Osteoblast (primary cell): ENCODE results near the gene AADACL3. TPM values are rescaled to one million over a fixed set of nuclear protein-coding genes. Genes with fewer than 3 reads are reported as not detected.
A peak's percentile ranks its signal among the peaks of the same experiment; 100 is the strongest.

Source experiments
- DNase-seq: peaks from one replicate; pipeline ENCODE4 v3.0.0; 2011; ENCODE audit warnings: low spot score, mixed read lengths; ENCODE audit not compliant: insufficient read length; ENCODE audit errors: missing footprints
- H2AFZ ChIP-seq: 2 replicates; pipeline ENCODE4 v1.6.0; 2011; ENCODE audit warnings: mild to moderate bottlenecking, low read length
- H3K27ac ChIP-seq: 2 replicates; pipeline ENCODE4 v1.5.1; 2011; ENCODE audit warnings: mild to moderate bottlenecking, low read depth, low read length, moderate library complexity
- H3K27me3 ChIP-seq: 2 replicates; pipeline ENCODE4 v1.6.0; 2012; ENCODE audit warnings: mild to moderate bottlenecking, control low read depth, inconsistent platforms, low read length, moderate library complexity; ENCODE audit not compliant: insufficient read depth
- H3K36me3 ChIP-seq: 2 replicates; pipeline ENCODE4 v1.5.1; 2011; ENCODE audit warnings: mild to moderate bottlenecking, low read length, control low read depth, moderate library complexity; ENCODE audit not compliant: insufficient read depth
- H3K4me1 ChIP-seq: 2 replicates; pipeline ENCODE4 v1.5.1; 2011; ENCODE audit warnings: mild to moderate bottlenecking, low read length, control low read depth, moderate library complexity; ENCODE audit not compliant: insufficient read depth
- H3K4me2 ChIP-seq: 2 replicates; pipeline ENCODE4 v1.6.0; 2011; ENCODE audit warnings: mild to moderate bottlenecking, low read length; ENCODE audit not compliant: insufficient read depth
- H3K4me3 ChIP-seq: fragments of 200-600 bp; sonication (generic); 3 replicates; pipeline ENCODE4 v1.5.1; 2012; ENCODE audit warnings: mild to moderate bottlenecking, low read length, inconsistent platforms; ENCODE audit not compliant: insufficient read depth
- H3K79me2 ChIP-seq: 2 replicates; pipeline ENCODE4 v1.6.0; 2012; ENCODE audit warnings: mild to moderate bottlenecking, low read length, control low read depth, inconsistent platforms; ENCODE audit not compliant: insufficient read depth
- H3K9me3 ChIP-seq: 2 replicates; pipeline ENCODE4 v1.5.1; 2011; ENCODE audit warnings: low read depth, low read length, control low read depth
- H4K20me1 ChIP-seq: 2 replicates; pipeline ENCODE4 v1.6.0; 2012; ENCODE audit warnings: mild to moderate bottlenecking, low read length, control low read depth; ENCODE audit not compliant: insufficient read depth
- total RNA-seq: library from RNA; depleted of rRNA; stranded (reverse); fragments of >200 nt; gene quantifications from 2 replicates; pipeline ENCODE4 v1.2.3, GENCODE V29; 2012
- TF ChIP-seq, protein P1 (sequence below): IDR thresholded peaks from 2 replicates; pipeline ENCODE4 v1.5.1; 2011; ENCODE audit warnings: mild to moderate bottlenecking, low read depth, low read length, moderate library complexity; ENCODE audit errors: extremely low read depth

Gene AADACL3
- total RNA-seq, 1 donor = not detected

- Histone ChIP-seq H2AFZ (no peak overlapping the region), H3K4me1 (no peaks in the 10 kb centered on the region), H4K20me1 (no peaks in the 10 kb centered on the region), H3K27ac (peak overlapping the region; percentile 17), H3K9me3 (no peaks in the 10 kb centered on the region), H3K79me2 (no peaks in the 10 kb centered on the region), H3K36me3 (no peaks in the 10 kb centered on the region), H3K27me3 (no peaks in the 10 kb centered on the region), H3K4me3 (no peak overlapping the region), H3K4me2 (no peak overlapping the region)
- TF ChIP-seq, protein P1, sequence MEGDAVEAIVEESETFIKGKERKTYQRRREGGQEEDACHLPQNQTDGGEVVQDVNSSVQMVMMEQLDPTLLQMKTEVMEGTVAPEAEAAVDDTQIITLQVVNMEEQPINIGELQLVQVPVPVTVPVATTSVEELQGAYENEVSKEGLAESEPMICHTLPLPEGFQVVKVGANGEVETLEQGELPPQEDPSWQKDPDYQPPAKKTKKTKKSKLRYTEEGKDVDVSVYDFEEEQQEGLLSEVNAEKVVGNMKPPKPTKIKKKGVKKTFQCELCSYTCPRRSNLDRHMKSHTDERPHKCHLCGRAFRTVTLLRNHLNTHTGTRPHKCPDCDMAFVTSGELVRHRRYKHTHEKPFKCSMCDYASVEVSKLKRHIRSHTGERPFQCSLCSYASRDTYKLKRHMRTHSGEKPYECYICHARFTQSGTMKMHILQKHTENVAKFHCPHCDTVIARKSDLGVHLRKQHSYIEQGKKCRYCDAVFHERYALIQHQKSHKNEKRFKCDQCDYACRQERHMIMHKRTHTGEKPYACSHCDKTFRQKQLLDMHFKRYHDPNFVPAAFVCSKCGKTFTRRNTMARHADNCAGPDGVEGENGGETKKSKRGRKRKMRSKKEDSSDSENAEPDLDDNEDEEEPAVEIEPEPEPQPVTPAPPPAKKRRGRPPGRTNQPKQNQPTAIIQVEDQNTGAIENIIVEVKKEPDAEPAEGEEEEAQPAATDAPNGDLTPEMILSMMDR = no peak
- no peak for DNase-seq
Observed at GRCh38 chr1:12697397-12697796, 18.5 kb upstream of the AADACL3 start.

DNA sequence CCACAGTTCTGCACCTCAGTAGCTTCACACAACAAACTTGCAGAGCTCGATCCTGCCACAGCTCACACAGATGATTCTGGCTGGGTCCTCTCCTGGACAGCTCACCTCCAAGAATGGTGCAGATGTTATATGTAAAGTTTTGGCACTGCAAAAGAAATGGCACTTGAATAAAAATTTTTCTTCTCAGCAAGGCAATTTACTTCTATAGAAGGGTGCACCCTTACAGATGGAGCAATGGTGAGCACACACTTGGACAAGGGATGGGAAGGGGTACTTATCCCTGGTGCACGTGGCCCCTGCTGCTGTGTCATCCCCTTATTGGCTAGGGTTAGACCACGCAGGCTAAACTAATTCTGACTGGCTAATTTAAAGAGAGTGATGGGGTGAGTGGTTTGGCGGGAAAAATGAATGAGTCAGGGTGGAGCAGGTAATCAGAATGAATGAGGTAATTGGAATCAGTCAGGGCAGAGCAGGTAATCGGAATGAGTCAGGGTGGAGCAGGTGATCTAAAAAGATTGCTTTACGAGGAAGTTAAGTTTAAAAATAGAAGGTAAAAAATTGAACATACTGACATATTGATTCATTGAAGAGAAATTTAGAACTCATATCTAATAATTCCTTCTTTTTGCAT lies 12.0 kb upstream of the AADACL3 start:
- Histone ChIP-seq H3K79me2 (no peaks in the 10 kb centered on the region), H3K27ac (no peak overlapping the region), H3K9me3 (no peaks in the 10 kb centered on the region), H3K4me3 (no peak overlapping the region), H3K4me2 (no peak overlapping the region), H2AFZ (no peak overlapping the region), H3K36me3 (no peaks in the 10 kb centered on the region), H3K27me3 (no peaks in the 10 kb centered on the region), H3K4me1 (no peaks in the 10 kb centered on the region), H4K20me1 (no peaks in the 10 kb centered on the region)
- no peak for DNase-seq
- TF ChIP-seq, protein P1 = no peak

- Histone ChIP-seq H3K27ac (no peak overlapping the region), H2AFZ (no peak overlapping the region), H3K79me2 (no peaks in the 10 kb centered on the region), H3K36me3 (no peaks in the 10 kb centered on the region), H3K4me3 (no peak overlapping the region), H3K4me1 (no peaks in the 10 kb centered on the region), H3K4me2 (no peak overlapping the region), H3K27me3 (no peaks in the 10 kb centered on the region), H4K20me1 (no peaks in the 10 kb centered on the region), H3K9me3 (no peaks in the 10 kb centered on the region)
- DNase-seq = no peak
- TF ChIP-seq, protein P1 = no peak
Observed at GRCh38 chr1:12706061-12706460, 9.8 kb upstream of the AADACL3 start.

DNA sequence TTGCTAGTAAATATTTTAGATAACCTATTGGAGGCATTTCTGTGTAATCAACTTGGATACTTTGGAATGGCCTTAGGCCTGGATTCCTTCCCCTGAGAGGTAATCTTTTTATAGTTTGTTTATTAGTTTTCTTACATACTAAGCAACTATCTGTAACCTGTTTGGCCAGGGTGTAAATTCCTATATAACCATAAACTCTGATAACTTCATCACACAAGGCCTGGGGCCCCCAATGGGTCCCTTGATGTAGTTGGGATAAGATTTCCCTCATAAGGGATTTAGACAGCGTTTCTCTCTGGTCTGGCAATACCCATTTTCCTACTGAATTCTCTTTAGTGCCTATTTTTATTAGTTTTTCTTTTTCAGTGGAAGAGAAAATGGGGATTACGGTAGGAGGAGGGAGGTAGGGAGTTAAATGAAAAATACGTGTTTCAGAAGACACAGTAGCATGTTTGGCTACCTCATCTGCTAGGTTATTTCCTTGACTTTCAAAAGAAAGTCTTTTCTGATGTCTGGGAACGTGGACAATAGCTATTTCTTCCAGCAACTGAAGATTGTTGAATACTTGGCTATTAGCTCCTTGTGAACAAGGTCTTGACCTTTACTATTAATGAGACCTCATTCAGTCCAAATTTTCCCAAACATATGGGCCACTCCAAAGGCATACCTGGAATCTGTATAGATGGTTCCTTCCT lies 7.4 kb upstream of the AADACL3 start:
- Histone ChIP-seq H3K36me3 (no peaks in the 10 kb centered on the region), H3K9me3 (no peaks in the 10 kb centered on the region), H3K27ac (no peak overlapping the region), H3K79me2 (no peaks in the 10 kb centered on the region), H2AFZ (no peak overlapping the region), H4K20me1 (no peaks in the 10 kb centered on the region), H3K4me3 (no peak overlapping the region), H3K4me1 (no peaks in the 10 kb centered on the region), H3K27me3 (no peaks in the 10 kb centered on the region), H3K4me2 (no peak overlapping the region)
- no peak for DNase-seq
- TF ChIP-seq, protein P1 = no peak
